Fibroblast of mammary gland (primary cell): ENCODE measurements around the gene RP2.

Experiments
- DNase-seq: peaks from one replicate; pipeline ENCODE4 v3.0.0-alpha.2; 2010; ENCODE audit warnings: low read depth
- H3K4me3 ChIP-seq: 2 replicates; pipeline ENCODE4 v1.5.1; 2011; ENCODE audit warnings: low read depth, mild to moderate bottlenecking, low read length, moderate library complexity; ENCODE audit not compliant: control insufficient read depth
- CTCF ChIP-seq: conservative IDR thresholded peaks from 2 replicates; pipeline ENCODE4 v1.5.1; 2011; ENCODE audit warnings: low read depth, low read length, inconsistent platforms; ENCODE audit not compliant: control insufficient read depth, insufficient read depth

The RP2 gene

GRCh38 chrX:46863072-46863471 lies 26.2 kb downstream of the RP2 start:
- TF ChIP-seq CTCF: no peak
- DNase-seq: no peak
- H3K4me3 ChIP-seq: no peak overlapping the region

GRCh38 chrX:46864606-46865005 lies 27.8 kb downstream of the RP2 start:
- H3K4me3 ChIP-seq: no peak overlapping the region
- TF ChIP-seq CTCF: no peak
- DNase-seq: peak; percentile 26

DNA sequence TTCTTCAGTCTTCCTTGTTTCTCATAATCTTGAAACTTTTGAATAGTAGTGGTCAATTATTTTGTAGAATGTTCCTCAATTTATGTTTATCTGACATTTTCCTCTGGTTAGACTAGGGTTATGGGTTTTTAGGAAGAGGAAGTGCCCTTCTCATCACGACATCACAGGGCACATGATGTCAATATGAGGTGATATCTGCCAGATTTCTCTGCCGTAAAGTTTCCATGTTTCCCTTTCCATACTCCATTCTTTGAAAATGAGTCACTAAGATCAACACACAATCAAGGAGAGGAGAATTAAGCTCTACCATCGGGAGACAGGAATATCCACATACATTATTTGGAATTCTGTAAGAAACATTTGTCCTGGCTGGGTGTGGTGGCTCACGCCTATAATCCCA lies 28.4 kb downstream of the RP2 start:
- no peak for TF ChIP-seq CTCF
- DNase-seq: peak; percentile 67
- H3K4me3 ChIP-seq: no peak overlapping the region

GRCh38 chrX:46866726-46867125 lies 29.9 kb downstream of the RP2 start:
- DNase-seq: no peak
- no peak for TF ChIP-seq CTCF
- no peak overlapping the region for H3K4me3 ChIP-seq

DNA sequence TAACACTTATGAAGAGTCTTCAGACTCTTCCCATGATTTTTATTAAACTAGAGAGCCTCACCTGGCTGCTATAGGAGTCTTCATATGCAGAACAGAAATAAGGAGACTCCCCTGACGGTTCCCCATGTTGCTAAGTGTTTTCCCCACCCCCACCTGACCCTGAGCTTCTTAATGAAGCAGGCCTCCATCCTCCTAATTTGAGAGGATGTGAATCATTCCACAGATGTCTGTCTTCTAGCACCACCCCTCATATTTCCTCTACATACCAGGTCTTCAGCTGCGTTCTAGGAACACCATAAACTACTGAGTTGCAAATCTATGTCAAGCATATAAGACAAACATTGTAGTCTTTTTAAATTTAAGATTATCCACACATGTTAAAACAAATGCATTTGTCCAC lies 36.9 kb downstream of the RP2 start:
- DNase-seq: no peak

GRCh38 chrX:46876901-46877300 lies 40.1 kb downstream of the RP2 start:
- H3K4me3 ChIP-seq: no peak overlapping the region
- no peak for DNase-seq
- TF ChIP-seq CTCF: no peak

More for the DNA sequence above, 36.9 kb downstream of the RP2 start:
- TF ChIP-seq CTCF: no peak
- no peak overlapping the region for H3K4me3 ChIP-seq

- no peak for TF ChIP-seq CTCF
- no peak for DNase-seq
Observed at GRCh38 chrX:46882266-46882665, 45.4 kb downstream of the RP2 start.

More at GRCh38 chrX:46882266-46882665, 45.4 kb downstream of the RP2 start:
- H3K4me3 ChIP-seq: no peak overlapping the region
